GM12878 (cell line): ENCODE results near the gene FTHL17. TPM values are rescaled to one million over a fixed set of nuclear protein-coding genes. Genes with fewer than 3 reads are reported as not detected.

Source experiments
- ATAC-seq: fragments of 200-7000 bp; cut with Tn5 transposase; 3 replicates; pipeline ENCODE4 v1.9.1; 2020; ENCODE audit warnings: mild to moderate bottlenecking, moderate library complexity
- BruUV-seq: library from RNA; stranded (reverse); fragments of 400-500 nt; replicated peaks from 2 replicates; lab custom pipeline; 2021; lab: Mats Ljungman, UMichigan
- CTCF ChIA-PET: fragments of 300-600 bp; sonication (Branson Sonifier 250); formaldehyde crosslinking; extraction: SDS; loops from one replicate; lab custom pipeline; 2021; ENCODE audit warnings: inconsistent platforms; lab: Yijun Ruan, JAX
- POLR2A ChIA-PET: fragments of 350-600 bp; formaldehyde crosslinking; extraction: SDS; loops from one replicate; lab custom pipeline; 2021; ENCODE audit warnings: inconsistent platforms; lab: Charles Lee
- RAD21 ChIA-PET: fragments of 300-600 bp; sonication (Branson Sonifier 250); formaldehyde crosslinking; loops from one replicate; lab custom pipeline; 2023; ENCODE audit warnings: antibody characterized with exemption; ENCODE audit not compliant: unreplicated experiment; lab: Charles Lee
- SMC1A ChIA-PET: fragments of 300-600 bp; sonication (Branson Sonifier 250); formaldehyde crosslinking; loops from one replicate; lab custom pipeline; 2023; ENCODE audit not compliant: unreplicated experiment, uncharacterized antibody; lab: Charles Lee
- DNase-seq: peaks from one replicate; pipeline ENCODE4 v3.0.0-alpha.2; 2011; ENCODE audit warnings: low read depth, low spot score
- FAIRE-seq: peaks from 3 replicates; lab custom pipeline; 2011; peaks lifted over from hg19 to GRCh38; lab: Jason Lieb, UNC
- H2AFZ ChIP-seq: 2 replicates; pipeline ENCODE4 v1.6.0; 2011; ENCODE audit warnings: low read depth, low read length, control low read depth; ENCODE audit not compliant: control insufficient read depth
- H3K27ac ChIP-seq: 2 replicates; pipeline ENCODE4 v1.5.1; 2011; ENCODE audit warnings: control low read depth; ENCODE audit not compliant: control insufficient read depth, insufficient read depth
- H3K27me3 ChIP-seq, 2 experiments: replicated peaks in 1 of 2; 2 replicates each; pipeline versions ENCODE4 v1.6.0 to v1.6.1; 2011; ENCODE audit warnings: low read length in 1 of 2; ENCODE audit not compliant: control insufficient read depth in 2 of 2, insufficient read depth in 2 of 2
- H3K36me3 ChIP-seq, 2 experiments: 2 replicates each; pipeline ENCODE4 v1.5.1; 2011; ENCODE audit warnings: low read length in 1 of 2; ENCODE audit not compliant: control insufficient read depth in 2 of 2, insufficient read depth in 2 of 2
- H3K4me1 ChIP-seq: 2 replicates; pipeline ENCODE4 v1.6.1; 2011; ENCODE audit warnings: mild to moderate bottlenecking, low read length, moderate library complexity, mixed read lengths; ENCODE audit not compliant: control insufficient read depth, insufficient read depth
- H3K4me2 ChIP-seq: 2 replicates; pipeline ENCODE4 v1.6.0; 2011; ENCODE audit warnings: control low read depth; ENCODE audit not compliant: control insufficient read depth, insufficient read depth
- H3K4me3 ChIP-seq: fragments of 200-600 bp; sonication (generic); 2 replicates; pipeline ENCODE4 v1.5.1; 2016
- H3K79me2 ChIP-seq: 2 replicates; pipeline ENCODE4 v1.6.0; 2011; ENCODE audit warnings: low read length; ENCODE audit not compliant: control insufficient read depth, insufficient read depth
- H3K9ac ChIP-seq: 2 replicates; pipeline ENCODE4 v1.8.0; 2011; ENCODE audit warnings: low read length, control low read depth, mixed read lengths; ENCODE audit not compliant: control insufficient read depth, insufficient read depth
- H3K9me3 ChIP-seq: replicated peaks from 3 replicates; pipeline ENCODE4 v1.5.1; 2011; ENCODE audit warnings: mild to moderate bottlenecking, low read length; ENCODE audit not compliant: control insufficient read depth, insufficient read depth
- H4K20me1 ChIP-seq: 2 replicates; pipeline ENCODE4 v1.6.0; 2011; ENCODE audit not compliant: control insufficient read depth, insufficient read depth
- BRCA1 ChIP-seq: IDR thresholded peaks from 2 replicates; pipeline ENCODE4 v1.6.1; 2011; ENCODE audit warnings: low read depth, low read length, improper control_type of control experiment
- CBX5 ChIP-seq: sonication (generic); IDR thresholded peaks from 2 replicates; pipeline ENCODE4 v1.6.1; 2016; ENCODE audit warnings: low read depth, moderate library complexity, mild to moderate bottlenecking, inconsistent platforms
- CEBPB ChIP-seq, 2 experiments: fragments of 150-350 bp in 1 of 2; IDR thresholded peaks; 2 replicates each; pipeline ENCODE4 v1.6.1; 2012 to 2014; ENCODE audit warnings: low read depth in 2 of 2, low read length in 2 of 2, borderline replicate concordance in 1 of 2, inconsistent platforms in 1 of 2
- DPF2 ChIP-seq: fragments of 450-650 bp; IDR thresholded peaks from 2 replicates; pipeline ENCODE4 v1.6.1; 2017; ENCODE audit warnings: mild to moderate bottlenecking
- GATAD2B ChIP-seq: fragments of 450-650 bp; conservative IDR thresholded peaks from 2 replicates; pipeline ENCODE4 v1.6.1; 2017; ENCODE audit warnings: low read depth, mild to moderate bottlenecking, moderate library complexity
- KAT2A ChIP-seq: conservative IDR thresholded peaks from 2 replicates; pipeline ENCODE4 v1.6.1; 2011; ENCODE audit warnings: low read depth, low read length; ENCODE audit not compliant: control insufficient read depth
- NFIC ChIP-seq: IDR thresholded peaks from 2 replicates; pipeline ENCODE4 v1.6.1; 2012; ENCODE audit warnings: low read depth, mild to moderate bottlenecking, inconsistent platforms, low read length, moderate library complexity
- SP1 ChIP-seq: IDR thresholded peaks from one replicate; pipeline ENCODE4 v1.6.1; 2011; ENCODE audit warnings: low read depth, low read length
- TCF7 ChIP-seq: IDR thresholded peaks from 2 replicates; pipeline ENCODE4 v1.6.1; 2014; ENCODE audit warnings: antibody characterized with exemption, borderline replicate concordance
- WRNIP1 ChIP-seq: IDR thresholded peaks from 2 replicates; pipeline ENCODE4 v1.6.1; 2011; ENCODE audit warnings: low read depth, low read length, improper control_type of control experiment, borderline replicate concordance
- ZNF24 ChIP-seq: fragments of 450-650 bp; IDR thresholded peaks from 2 replicates; pipeline ENCODE4 v1.6.1; 2017; ENCODE audit warnings: antibody characterized with exemption, mild to moderate bottlenecking
- ZNF384 ChIP-seq: IDR thresholded peaks from 2 replicates; pipeline ENCODE4 v1.6.1; 2012; ENCODE audit warnings: low read depth, mild to moderate bottlenecking, low read length, improper control_type of control experiment, borderline replicate concordance
- WGBS: methylation state at CpG from one replicate; pipeline ENCODE4 v1.1.6; 2016; ENCODE audit warnings: low lambda C conversion rate; ENCODE audit not compliant: insufficient replicate concordance, insufficient coverage; ENCODE audit errors: missing lambda C conversion rate; 5-methylcytosine and 5-hydroxymethylcytosine counted together
- in situ Hi-C: fragments of 300-500 bp; cut with MboI; formaldehyde crosslinking; loops from 9 replicates; pipeline ENCODE4 v1.14.3; 2018; ENCODE audit warnings: mixed read lengths
- intact Hi-C: fragments of 100-400 bp; cut with micrococcal nuclease; formaldehyde crosslinking; loops from one replicate; pipeline ENCODE4 v1.14.2; 2022; ENCODE audit not compliant: unreplicated experiment
- polyA plus RNA-seq, 11 experiments: library from polyadenylated mRNA; depleted of rRNA in 4 of 11; unstranded in 6 of 11; stranded (reverse) in 5 of 11; fragments of >200 nt; fragmentation: Nextera tagmentation in 4 of 11; fragmentation: Illumina TruSeq in 1 of 11; extraction: Ambion mirVana in 4 of 11; extraction: Trizol in 1 of 11; gene quantifications; 1 replicate in 1 of 11; 2 replicates in 10 of 11; pipeline versions ENCODE4 v1.2.1 to v1.2.3, GENCODE V29; 2011 to 2016; ENCODE audit warnings: inconsistent platforms in 2 of 11, missing spikeins in 2 of 11, low read depth in 1 of 11
- total RNA-seq, 4 experiments: library from RNA; depleted of rRNA in 3 of 4; stranded (reverse); fragments of >200 nt in 3 of 4; fragmentation: Illumina TruSeq in 1 of 4; extraction: Trizol in 1 of 4; gene quantifications; 2 replicates each; pipeline versions ENCODE4 v1.2.1 to v1.2.3, GENCODE V29; 2013 to 2021
- TF ChIP-seq, protein P1 (sequence below): fragments of 450-650 bp; IDR thresholded peaks from 2 replicates; pipeline ENCODE4 v1.6.1; 2016; ENCODE audit warnings: mild to moderate bottlenecking
- TF ChIP-seq, protein P2 (sequence below): fragments of 450-650 bp; IDR thresholded peaks from 2 replicates; pipeline ENCODE4 v1.6.1; 2017; ENCODE audit warnings: mild to moderate bottlenecking, moderate library complexity
- TF ChIP-seq, protein P3 (sequence below): fragments of 450-650 bp; IDR thresholded peaks from 2 replicates; pipeline ENCODE4 v1.6.1; 2017; ENCODE audit warnings: antibody characterized with exemption, mild to moderate bottlenecking, moderate library complexity

The FTHL17 gene
- total and polyA plus RNA-seq, 10 of the 15 experiments (the other 5 are each of a cell fraction or from before 2014, with no cell fraction given), result not detected

DNA sequence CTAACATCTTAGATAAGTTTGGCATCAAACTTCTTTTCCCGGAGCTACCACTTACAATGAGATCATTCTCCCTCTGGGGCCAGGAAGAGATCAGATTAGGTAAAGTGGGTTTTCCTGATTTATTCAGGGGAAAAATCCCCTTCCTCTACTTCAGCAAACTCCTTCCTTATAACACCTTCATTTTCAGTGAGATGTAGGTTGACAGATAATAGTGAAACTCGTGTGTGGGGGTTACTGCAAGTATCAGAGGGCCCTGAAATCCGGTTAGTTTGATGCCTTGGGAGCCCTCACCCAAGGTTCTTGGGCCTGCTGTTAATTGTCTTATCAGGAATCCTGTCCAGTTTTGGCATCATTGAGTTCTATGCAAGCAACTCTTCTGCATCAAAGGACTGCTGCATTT lies 10.8 kb downstream of the FTHL17 start:
- H3K27ac ChIP-seq, result peak overlapping the region; percentile 22; the same call in 1 of the 2 replicates
- POLR2A ChIA-PET, result no interaction called here
- no peaks in the 10 kb centered on the region for H3K36me3 ChIP-seq
- peaks cover 9% of the 10 kb centered on the region for H3K4me1 ChIP-seq
- H3K9me3 ChIP-seq, result no peaks in the 10 kb centered on the region; the same call in 2 of the 3 replicates
- no peak for FAIRE-seq
- no peak for DNase-seq
- intact Hi-C loops (loop anchor here (10.0 kb wide), 1 partner anchor 114 kb away; no protein-coding TSS in a partner anchor), in situ Hi-C loops (no loop called here)
- peak overlapping the region; percentile 18; the same call in 1 of the 2 replicates for H3K4me2 ChIP-seq
- no peak overlapping the region for H3K4me3 ChIP-seq
- H3K79me2 ChIP-seq, result no peaks in the 10 kb centered on the region
- no peak overlapping the region for H3K9ac ChIP-seq
- CTCF ChIA-PET, result interaction anchor here (2.3 kb wide), 1 partner anchor 23 kb away, joined by 7 read pairs; no protein-coding TSS in a partner anchor
- H3K27me3 ChIP-seq, result no peaks in the 10 kb centered on the region
- 0% methylated on average over 3 of the region's 3 CpGs for WGBS
- no peaks in the 10 kb centered on the region for H4K20me1 ChIP-seq
- SMC1A ChIA-PET, result interaction anchor here (1.7 kb wide), 1 partner anchor 24 kb away, joined by 3 read pairs; no protein-coding TSS in a partner anchor
- BruUV-seq, result no TSS peak
- peak overlapping the region; percentile 28; the same call in 1 of the 2 replicates for H2AFZ ChIP-seq
- RAD21 ChIA-PET, result interaction anchor here (1.2 kb wide), 1 partner anchor 9 kb away, joined by 3 read pairs; no protein-coding TSS in a partner anchor
- peak; percentile 86 for ATAC-seq
- TF ChIP-seq DPF2 (peak; percentile 49; the same call in 1 of the 2 replicates), TCF7 (no peak), BRCA1 (no peak), ZNF384 (no peak), CBX5 (0 out of 2 replicates have a peak, but pooled peaks have one; percentile 45), ZNF24 (no peak), WRNIP1 (no peak), NFIC (peak; percentile 56; the same call in 1 of the 2 replicates), CEBPB (IDR thresholded peaks at IDR 0.05; ENCODE audit: borderline replicate concordance in 1 of 2, low read depth in 2 of 2, low read length in 2 of 2) (no peak), KAT2A (no peak), SP1 (no peak), GATAD2B (peak; percentile 37; the same call in 1 of the 2 replicates)
- TF ChIP-seq, protein P1, sequence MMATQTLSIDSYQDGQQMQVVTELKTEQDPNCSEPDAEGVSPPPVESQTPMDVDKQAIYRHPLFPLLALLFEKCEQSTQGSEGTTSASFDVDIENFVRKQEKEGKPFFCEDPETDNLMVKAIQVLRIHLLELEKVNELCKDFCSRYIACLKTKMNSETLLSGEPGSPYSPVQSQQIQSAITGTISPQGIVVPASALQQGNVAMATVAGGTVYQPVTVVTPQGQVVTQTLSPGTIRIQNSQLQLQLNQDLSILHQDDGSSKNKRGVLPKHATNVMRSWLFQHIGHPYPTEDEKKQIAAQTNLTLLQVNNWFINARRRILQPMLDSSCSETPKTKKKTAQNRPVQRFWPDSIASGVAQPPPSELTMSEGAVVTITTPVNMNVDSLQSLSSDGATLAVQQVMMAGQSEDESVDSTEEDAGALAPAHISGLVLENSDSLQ, result no peak
- TF ChIP-seq, protein P2, sequence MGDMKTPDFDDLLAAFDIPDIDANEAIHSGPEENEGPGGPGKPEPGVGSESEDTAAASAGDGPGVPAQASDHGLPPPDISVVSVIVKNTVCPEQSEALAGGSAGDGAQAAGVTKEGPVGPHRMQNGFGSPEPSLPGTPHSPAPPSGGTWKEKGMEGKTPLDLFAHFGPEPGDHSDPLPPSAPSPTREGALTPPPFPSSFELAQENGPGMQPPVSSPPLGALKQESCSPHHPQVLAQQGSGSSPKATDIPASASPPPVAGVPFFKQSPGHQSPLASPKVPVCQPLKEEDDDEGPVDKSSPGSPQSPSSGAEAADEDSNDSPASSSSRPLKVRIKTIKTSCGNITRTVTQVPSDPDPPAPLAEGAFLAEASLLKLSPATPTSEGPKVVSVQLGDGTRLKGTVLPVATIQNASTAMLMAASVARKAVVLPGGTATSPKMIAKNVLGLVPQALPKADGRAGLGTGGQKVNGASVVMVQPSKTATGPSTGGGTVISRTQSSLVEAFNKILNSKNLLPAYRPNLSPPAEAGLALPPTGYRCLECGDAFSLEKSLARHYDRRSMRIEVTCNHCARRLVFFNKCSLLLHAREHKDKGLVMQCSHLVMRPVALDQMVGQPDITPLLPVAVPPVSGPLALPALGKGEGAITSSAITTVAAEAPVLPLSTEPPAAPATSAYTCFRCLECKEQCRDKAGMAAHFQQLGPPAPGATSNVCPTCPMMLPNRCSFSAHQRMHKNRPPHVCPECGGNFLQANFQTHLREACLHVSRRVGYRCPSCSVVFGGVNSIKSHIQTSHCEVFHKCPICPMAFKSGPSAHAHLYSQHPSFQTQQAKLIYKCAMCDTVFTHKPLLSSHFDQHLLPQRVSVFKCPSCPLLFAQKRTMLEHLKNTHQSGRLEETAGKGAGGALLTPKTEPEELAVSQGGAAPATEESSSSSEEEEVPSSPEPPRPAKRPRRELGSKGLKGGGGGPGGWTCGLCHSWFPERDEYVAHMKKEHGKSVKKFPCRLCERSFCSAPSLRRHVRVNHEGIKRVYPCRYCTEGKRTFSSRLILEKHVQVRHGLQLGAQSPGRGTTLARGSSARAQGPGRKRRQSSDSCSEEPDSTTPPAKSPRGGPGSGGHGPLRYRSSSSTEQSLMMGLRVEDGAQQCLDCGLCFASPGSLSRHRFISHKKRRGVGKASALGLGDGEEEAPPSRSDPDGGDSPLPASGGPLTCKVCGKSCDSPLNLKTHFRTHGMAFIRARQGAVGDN, result peak; percentile 51; the same call in 1 of the 2 replicates
- TF ChIP-seq, protein P3, sequence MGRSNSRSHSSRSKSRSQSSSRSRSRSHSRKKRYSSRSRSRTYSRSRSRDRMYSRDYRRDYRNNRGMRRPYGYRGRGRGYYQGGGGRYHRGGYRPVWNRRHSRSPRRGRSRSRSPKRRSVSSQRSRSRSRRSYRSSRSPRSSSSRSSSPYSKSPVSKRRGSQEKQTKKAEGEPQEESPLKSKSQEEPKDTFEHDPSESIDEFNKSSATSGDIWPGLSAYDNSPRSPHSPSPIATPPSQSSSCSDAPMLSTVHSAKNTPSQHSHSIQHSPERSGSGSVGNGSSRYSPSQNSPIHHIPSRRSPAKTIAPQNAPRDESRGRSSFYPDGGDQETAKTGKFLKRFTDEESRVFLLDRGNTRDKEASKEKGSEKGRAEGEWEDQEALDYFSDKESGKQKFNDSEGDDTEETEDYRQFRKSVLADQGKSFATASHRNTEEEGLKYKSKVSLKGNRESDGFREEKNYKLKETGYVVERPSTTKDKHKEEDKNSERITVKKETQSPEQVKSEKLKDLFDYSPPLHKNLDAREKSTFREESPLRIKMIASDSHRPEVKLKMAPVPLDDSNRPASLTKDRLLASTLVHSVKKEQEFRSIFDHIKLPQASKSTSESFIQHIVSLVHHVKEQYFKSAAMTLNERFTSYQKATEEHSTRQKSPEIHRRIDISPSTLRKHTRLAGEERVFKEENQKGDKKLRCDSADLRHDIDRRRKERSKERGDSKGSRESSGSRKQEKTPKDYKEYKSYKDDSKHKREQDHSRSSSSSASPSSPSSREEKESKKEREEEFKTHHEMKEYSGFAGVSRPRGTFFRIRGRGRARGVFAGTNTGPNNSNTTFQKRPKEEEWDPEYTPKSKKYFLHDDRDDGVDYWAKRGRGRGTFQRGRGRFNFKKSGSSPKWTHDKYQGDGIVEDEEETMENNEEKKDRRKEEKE, result no peak
